Left ventricle myocardium superior (tissue), 1 donor: ENCODE results near the gene ZNF490. TPM values are rescaled to one million over a fixed set of nuclear protein-coding genes. Genes with fewer than 3 reads are reported as not detected.
A peak's percentile ranks its signal among the peaks of the same experiment; 100 is the strongest.
"Not testable (repeated sequence)": the region's sequence is repeated elsewhere in the genome, so short reads cannot be mapped to it uniquely, and the experiment has no call there.

Experiments
- ATAC-seq: fragments of 200-7000 bp; cut with Tn5 transposase; one replicate; pipeline ENCODE4 v1.9.1; 2020; ENCODE audit warnings: mild to moderate bottlenecking, moderate library complexity
- DNase-seq: peaks from one replicate; pipeline ENCODE4 v3.0.0-alpha.2; 2020
- intact Hi-C: fragments of 100-400 bp; cut with micrococcal nuclease; formaldehyde crosslinking; loops from one replicate; pipeline ENCODE4 v1.11.0; 2022
- total RNA-seq: library from RNA; stranded (reverse); fragmentation: NEBNext Ultra II Directional; extraction: Animal tissue kit (Norgen Biotek cat#: 25700); gene quantifications from one replicate; pipeline ENCODE4 v1.2.1, GENCODE V29; 2021
- donor health status: DM: no; HTN: yes; CAD: no; lungs with severe emphysema.

The ZNF490 gene
- total RNA-seq, 1 donor from 2014 or later: 5.1 TPM

DNA sequence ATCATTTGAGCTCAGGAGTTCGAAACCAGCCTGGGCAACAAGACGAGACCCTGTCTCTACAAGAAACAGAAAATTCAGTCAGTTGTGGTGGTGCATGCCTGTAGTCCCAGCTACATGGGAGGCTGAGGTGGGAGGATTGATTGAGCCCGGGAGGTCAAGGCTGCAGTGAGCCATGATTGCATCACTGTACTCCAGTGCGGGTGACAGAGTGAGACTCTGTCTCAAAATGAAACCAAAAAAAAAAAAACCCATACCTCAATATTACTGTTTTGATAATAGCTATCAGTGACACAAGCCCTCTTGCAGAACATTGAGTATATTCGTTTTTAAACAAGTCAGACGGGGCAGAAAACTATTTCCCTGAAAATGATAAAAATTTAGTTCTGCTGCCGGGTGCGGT is 16.3 kb upstream of the ZNF490 start:
- ATAC-seq (no peak), DNase-seq (no peak)

GRCh38 chr19:12623361-12624031 is 12.9 kb upstream of the ZNF490 start:
- ATAC-seq (no peak), DNase-seq (no peak)
- intact Hi-C loops: no loop called here

More for the DNA sequence above, 16.3 kb upstream of the ZNF490 start:
- intact Hi-C loops: no loop called here

DNA sequence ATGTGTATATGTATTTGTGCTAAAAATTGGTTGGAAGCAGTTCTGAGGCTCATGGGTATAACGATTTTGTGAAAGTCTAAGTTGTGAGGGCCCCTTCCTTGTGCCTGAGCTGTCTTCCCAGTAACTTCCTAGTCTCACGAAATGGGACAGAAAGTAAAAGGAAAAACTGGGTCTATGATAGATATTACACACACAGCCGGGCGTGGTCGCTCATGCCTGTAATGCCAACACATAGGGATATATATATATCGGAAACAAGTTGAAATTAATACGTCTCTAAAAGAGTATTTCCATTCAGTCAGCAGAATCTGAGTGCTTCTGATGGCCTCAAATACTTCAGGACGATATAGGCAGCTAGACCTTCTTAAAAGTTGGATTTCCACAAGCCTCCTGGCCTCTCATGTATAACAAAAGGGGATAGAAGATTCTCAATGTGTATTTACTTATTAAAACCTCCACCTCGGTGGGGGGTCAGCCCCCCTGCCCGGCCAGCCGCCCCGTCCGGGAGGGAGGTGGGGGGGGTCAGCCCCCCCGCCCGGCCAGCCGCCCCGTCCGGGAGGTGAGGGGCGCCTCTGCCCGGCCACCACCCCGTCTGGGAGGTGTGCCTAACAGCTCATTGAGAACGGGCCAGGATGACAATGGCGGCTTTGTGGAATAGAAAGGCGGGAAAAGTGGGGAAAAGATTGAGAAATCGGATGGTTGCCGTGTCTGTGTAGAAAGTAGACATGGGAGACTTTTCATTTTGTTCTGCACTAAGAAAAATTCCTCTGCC is 10.8 kb upstream of the ZNF490 start:
- intact Hi-C loops, ATAC-seq, DNase-seq: not testable (repeated sequence)

DNA sequence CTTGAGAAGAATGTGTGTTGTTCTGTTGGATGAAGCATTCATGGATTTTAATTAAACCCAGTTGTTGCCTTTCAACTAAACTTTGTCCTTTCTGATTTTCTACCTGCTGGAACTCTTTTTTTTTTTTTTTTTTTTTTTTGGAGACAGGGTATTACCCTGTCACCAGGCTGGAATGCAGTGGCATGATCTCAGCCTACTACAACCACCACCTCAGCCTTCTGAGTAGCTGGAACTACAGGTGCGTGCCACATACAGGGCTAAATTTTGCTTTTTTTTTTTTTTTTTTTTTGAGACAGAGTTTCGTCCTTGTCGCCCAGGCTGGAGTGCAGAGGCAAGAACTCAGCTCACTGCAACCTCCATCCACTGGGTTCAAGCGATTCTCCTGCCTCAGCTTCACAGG is 7.0 kb upstream of the ZNF490 start:
- intact Hi-C loops: no loop called here
- DNase-seq (no peak), ATAC-seq (no peak)

- intact Hi-C loops: no loop called here
- DNase-seq: peak; percentile 72
- ATAC-seq: peak; percentile 82
These were observed 717 bp upstream of the ZNF490 start for GRCh38 chr19:12611361-12611699.

- DNase-seq (no peak), ATAC-seq (no peak)
These were observed 3.0 kb downstream of the ZNF490 start for GRCh38 chr19:12607631-12608030.

DNA sequence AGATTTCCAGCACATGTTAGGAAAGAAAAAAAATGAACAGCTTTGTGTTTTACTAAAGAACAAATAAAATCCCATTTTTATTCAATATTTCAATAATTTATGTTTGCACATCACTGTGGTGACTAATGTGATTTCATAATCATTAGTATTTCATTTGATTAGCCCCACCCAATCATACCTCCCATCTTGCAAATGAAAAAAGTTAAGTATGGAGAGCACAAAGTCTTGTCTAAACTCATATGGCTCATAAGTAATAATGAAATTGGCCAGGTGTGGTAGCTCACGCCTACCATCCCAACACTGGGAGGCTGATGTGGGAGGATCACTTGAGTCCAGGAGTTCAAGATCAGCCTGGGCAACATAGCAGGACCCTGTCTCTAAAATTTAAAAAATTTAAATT is 3.8 kb downstream of the ZNF490 start:
- DNase-seq (no peak), ATAC-seq (no peak)
- intact Hi-C loops: no loop called here

More at GRCh38 chr19:12607631-12608030, 3.0 kb downstream of the ZNF490 start:
- intact Hi-C loops: no loop called here

DNA sequence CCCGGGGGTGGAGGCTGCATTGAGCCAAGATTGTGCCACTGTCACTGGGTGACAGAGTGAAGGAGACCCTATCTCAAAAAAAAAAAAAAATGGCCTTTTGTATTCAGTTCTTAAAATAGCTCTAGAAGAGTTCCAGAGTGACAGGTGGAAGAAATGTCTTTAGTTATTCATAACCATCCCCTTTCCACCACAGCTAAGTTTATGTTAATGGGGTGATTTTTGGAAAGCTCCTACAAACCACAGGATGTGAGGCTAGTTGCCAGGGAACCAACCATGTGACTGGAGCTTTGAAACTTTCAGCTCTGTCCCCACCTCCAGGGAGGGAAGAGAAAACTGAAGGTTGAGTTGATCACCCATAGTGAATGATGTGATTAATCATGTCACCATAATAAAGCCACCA is 6.9 kb downstream of the ZNF490 start:
- ATAC-seq (no peak), DNase-seq (no peak)
- intact Hi-C loops: no loop called here

DNA sequence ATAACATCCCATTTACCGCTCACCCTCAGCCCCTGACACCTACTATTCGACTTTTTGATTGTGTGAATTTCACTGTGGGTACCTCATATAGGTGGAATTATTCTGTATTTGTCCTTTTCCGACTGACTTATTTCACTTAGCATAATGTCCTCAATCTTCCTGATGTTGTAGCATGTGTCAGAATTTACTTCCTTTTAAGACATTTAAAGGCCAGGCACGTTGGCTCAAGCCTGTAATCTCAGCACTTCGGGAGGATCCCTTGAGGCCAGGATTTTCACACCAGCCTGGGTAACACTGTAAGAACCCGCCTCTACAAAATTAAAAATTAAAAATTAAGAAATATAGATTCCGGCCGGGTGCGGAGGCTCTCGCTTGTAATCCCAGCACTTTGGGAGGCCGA is 13.0 kb downstream of the ZNF490 start:
- intact Hi-C loops: no loop called here
- no peak for ATAC-seq

DNA sequence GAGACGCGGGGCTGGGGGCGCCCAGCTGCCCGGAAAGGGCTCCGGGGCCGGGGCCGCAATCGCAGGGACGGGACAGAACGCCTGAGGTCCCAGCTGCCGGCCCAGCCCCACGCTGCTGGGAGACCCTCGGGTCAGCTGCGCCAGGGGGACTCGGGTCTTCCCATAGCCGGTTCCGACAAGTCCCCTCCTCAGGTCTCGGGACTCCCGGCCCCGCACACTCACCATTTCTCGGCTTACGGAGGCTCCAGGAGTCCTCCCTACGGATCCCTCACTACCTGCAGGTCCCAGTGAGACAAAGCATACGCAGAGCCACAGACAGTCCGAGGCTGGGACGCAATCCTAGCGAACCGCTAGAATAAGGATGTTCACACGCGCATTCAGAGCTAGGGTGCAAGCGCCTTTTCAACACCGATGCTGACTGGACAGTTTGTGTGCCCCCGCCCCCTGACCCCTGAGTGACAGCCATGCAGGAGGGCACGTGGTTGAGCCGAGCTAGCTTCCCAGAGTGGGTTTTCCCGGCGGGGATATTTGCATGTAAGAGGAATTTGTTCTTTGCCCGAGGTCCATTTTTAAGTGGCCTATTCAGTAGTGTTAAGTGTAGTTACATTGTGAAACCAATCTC is 13.6 kb downstream of the ZNF490 start:
- ATAC-seq: peak; percentile 20
- intact Hi-C loops: no loop called here
- no peak for DNase-seq

More for the DNA sequence above, 13.0 kb downstream of the ZNF490 start:
- no peak for DNase-seq

GRCh38 chr19:12596485-12596884 is 14.1 kb downstream of the ZNF490 start:
- DNase-seq (no peak), ATAC-seq (no peak)
- intact Hi-C loops: no loop called here

DNA sequence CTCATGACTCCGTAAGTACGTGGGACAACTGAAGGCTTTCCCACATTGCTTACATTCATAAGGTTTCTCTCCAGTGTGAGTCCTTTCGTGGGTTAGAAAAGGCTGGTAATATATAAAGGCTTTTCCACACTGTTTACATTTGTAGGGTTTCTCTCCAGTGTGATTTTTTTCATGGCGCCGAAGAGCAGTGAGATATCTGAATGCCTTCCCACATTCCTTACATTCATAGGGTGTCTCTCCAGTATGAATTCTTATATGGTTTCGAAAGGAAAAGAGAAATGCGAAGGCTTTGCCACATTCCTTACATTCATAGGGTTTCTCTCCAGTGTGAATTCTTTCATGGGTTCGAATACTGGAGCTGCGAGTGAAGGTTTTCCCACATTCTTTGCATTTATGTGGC is 29.5 kb downstream of the ZNF490 start:
- intact Hi-C loops: no loop called here
- ATAC-seq: no peak
- DNase-seq: no peak

DNA sequence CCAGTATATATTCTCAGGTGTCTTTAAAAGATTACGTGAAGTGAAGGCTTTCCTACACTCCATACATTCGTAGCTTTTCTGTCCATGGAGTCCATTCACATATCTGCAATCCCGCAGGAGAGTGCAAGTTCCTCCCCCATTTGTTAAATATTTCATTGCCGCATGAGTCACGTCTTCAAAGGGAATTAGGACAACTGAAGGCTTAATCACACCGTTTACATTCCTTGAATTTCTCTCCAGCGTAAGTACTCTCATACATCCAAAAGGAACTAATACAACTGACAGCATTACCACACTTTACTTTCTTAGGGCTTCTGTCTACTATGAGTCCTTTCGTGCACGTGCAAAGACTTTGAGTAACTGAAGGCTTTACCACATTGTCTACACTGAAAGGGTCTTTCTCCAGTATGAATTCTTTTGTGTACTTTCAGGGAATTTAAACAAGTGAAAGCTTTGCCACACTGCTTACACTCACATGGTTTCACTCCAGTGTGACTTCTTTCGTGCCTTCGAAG is 30.4 kb downstream of the ZNF490 start:
- intact Hi-C loops: no loop called here
- DNase-seq: no peak
- no peak for ATAC-seq

- intact Hi-C loops: no loop called here
- no peak for DNase-seq
These were observed 32.0 kb downstream of the ZNF490 start for GRCh38 chr19:12578641-12579040.

GRCh38 chr19:12574036-12574435 is 36.6 kb downstream of the ZNF490 start:
- DNase-seq (no peak), ATAC-seq (no peak)
- intact Hi-C loops: no loop called here

More at GRCh38 chr19:12578641-12579040, 32.0 kb downstream of the ZNF490 start:
- ATAC-seq: no peak

DNA sequence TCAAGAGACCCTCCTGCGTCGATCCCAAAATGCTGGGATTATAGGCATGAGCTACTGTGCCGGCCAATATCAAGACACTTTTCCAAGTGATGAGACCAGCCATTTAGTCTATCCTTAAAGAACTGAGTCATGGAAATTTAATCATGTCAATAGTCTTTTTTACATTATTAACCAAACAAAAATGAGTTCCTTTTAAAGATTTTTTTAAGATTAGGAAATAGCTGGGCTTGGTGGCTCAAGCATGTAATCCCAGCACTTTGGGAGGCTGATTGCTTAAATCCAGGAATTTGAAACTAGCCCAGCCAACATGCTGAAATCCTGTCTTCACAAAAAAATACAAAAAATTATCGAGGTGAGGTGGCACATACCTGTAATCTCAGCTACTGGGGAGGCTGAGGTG is 42.7 kb downstream of the ZNF490 start:
- DNase-seq (no peak), ATAC-seq (no peak)
- intact Hi-C loops: no loop called here

DNA sequence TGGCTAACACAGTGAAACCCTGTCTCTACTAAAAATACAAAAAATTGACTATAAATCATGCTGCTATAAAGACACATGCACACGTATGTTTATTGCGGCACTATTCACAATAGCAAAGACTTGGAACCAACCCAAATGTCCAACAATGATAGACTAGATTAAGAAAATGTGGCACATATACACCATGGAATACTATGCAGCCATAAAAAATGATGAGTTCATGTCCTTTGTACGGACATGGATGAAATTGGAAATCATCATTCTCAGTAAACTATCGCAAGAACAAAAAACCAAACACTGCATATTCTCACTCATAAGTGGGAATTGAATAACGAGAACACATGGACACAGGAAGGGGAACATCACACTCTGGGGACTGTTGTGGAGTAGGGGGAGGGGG is 44.2 kb downstream of the ZNF490 start:
- intact Hi-C loops, DNase-seq: not testable (repeated sequence)

DNA sequence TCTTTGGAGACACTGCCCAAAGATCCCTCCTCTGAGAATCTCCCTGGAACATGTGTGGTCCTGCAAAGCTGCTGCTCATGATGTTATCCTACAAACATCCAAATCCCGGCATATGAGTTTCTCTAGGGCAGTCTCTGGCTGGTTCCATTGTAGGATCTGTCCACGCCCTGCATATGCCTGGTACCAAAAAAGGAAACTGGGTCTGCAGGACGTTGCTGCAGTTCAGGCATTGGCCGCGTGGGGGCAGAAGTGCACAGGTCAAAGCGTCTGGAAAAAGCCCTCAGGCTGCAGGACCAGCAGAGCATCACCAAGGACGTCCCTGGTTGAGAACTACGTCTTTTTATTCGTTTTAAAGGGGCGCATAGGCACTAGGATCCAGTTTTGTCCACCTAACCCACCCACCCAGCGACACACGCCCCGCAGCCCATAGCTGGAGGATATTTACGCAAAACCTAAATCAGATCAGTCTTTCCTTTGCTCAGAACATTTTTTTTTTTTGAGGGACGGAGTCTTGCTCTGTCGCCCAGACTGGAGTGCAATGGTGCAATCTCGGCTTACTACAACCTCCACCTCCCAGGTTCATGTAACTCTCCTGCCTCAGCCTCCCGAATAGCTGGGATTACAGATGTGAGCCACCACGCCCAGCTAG is 46.5 kb downstream of the ZNF490 start:
- intact Hi-C loops: no loop called here
- peak; percentile 95 for ATAC-seq
- DNase-seq: peak; percentile 93

More for the DNA sequence above, 44.2 kb downstream of the ZNF490 start:
- ATAC-seq: not testable (repeated sequence)

DNA sequence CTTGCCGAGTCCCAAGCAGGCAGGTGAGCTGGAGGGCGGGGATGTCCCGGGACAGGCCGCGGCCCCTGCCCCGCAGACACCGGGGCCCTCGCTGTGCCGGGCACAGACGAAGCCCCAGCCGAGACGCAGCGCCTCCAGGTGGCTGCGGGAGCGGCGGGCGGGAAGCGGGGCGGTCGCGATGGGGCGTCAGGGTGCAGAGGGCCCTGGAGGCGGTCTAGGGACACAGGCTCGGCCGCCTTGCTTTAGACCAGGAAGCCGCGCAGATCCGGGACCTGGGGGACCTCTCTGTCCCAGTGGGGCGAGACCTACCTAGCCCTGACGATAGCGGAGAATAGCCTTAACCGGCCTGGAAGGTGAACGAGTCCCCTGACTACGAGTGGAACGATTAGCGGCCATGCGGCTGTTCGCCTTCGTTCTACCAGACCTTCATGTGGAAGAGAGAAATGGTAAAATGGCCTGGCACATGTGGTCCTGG is 55.1 kb downstream of the ZNF490 start:
- no peak for ATAC-seq
- DNase-seq: peak; percentile 27
- intact Hi-C loops: no loop called here
